HTR-8/SVneo (cell line): ENCODE results near the gene IHH.

Source experiments
- DNase-seq: peaks from one replicate; pipeline ENCODE4 v3.0.0; 2011; ENCODE audit warnings: low spot score, mixed read lengths; ENCODE audit not compliant: insufficient read length
- FAIRE-seq: peaks from 2 replicates; lab custom pipeline; 2011; peaks lifted over from hg19 to GRCh38; lab: Jason Lieb, UNC

Gene IHH

GRCh38 chr2:219042750-219043149, 18.0 kb downstream of the IHH start:
- DNase-seq (no peak), FAIRE-seq (no peak)

GRCh38 chr2:219042157-219042556, 18.6 kb downstream of the IHH start:
- FAIRE-seq = no peak
- DNase-seq = no peak

DNA sequence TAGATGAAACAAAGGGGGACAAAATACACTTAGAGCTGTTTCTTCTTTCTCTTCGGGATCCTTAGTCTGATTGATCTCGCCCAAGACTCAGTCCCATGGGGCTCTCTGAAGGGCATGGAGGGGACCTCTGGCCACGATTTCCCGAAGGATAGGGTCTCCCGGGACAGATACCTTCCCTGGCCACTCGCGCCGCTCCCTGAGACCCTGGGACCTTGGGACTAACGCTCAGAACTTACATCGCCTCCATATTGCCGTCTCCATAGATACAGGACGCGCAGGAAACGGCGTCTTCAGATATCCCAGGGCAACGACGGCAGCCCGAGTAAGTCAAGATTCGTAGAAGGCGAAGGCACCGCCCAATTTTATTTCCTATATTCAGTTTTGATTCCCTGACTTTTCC, 19.5 kb downstream of the IHH start, which contains the start of gene CFAP65:
TSS of gene CFAP65 (minus strand) at position 265 of the 400 bp plus-strand sequence. CDS start 2,468 bp downstream, outside the sequence.
- no peak for DNase-seq
- FAIRE-seq = no peak

DNA sequence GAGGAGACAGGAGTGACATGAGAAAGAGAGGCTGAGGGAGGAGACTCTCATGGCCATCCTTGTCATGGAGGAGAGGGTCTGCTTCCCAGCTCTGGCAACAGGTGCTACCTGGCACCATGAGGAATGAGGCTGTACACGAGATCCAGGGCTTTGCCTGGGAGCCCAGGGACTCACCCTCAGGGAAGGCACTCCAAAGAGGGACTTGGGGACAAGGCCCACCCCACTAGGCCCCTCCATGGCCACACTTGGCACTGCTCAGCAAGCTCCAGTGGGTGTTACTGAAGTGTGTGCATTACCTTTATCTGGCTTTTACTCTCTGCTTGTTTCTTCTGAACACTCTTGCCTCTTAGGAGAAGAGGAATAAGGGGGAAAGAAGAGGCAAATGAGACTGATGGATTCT, 22.1 kb downstream of the IHH start:
- DNase-seq = no peak
- no peak for FAIRE-seq

DNA sequence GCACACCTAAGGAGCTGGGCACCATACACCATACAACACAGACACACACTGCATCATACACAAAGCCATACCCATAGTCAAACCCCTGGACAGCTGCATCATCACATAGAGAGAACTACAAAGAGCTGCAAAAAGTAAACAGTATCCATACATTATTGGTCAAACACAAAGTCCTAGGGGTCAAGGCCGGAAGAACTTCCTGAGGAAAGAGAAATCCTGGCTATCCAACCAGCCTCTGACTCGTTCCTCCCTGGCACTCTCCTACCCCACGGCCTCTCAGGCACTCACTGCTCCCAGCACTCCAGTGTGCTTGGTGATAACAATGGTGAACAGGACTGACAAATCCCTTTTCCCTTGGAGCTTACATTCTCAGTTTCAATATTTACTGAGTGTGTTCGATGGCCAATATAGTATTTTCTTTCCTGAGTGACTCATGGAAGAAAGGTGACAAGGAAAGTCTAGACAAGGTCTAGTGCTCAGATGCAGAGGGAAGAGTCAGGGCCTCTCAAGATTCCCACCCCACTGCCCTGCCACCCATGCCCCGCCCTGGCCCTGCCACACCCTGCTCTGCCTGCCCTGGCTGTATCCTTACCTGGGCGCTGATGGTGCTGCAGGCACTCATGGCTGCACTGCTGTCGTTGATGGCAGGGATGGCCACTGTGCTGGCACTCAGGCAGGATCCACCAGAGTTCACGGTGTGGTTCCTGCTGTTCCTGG, 22.8 kb downstream of the IHH start:
- DNase-seq (no peak), FAIRE-seq (no peak)

DNA sequence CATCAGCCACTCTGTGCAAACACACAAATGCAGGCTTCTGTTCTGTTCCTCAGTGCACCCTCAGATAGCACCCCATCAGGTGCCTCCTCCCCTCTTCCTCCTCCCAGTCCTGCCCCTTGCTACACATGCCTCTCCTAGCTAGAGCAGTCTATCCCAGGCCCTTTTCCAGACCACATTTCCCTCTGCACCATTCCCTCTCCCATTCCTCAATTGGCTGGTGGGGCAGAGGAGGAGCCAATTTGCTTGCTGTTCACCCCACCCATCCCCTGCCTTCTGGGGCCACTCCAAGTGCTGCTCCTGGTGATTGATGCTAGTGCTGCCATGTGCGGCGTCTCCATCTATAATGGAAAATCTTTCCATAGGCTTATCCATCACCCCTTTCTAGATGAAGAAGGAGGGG, 24.8 kb downstream of the IHH start:
- no peak for FAIRE-seq

DNA sequence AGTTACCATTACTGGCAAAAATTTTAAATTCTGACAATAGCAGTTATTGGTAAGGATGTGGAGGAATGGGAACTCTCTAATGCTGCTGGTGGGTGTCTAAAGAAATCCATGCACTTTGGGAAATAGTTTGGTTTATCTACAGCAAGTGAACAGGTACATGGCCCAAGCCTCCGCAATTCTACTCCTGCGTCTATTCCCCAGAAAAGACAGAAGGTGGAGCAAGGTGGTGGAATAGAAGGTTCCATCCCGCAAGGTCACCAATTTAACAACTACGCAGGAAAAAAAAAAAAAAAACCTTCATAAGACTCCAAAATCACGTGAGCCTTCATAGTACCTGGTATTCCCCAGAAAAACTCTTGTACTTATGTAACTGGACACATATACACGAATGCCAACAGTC, 25.9 kb downstream of the IHH start:
- FAIRE-seq = no peak
- DNase-seq = no peak

More for the DNA sequence above, 24.8 kb downstream of the IHH start:
- DNase-seq = no peak

GRCh38 chr2:219032051-219032745, 28.5 kb downstream of the IHH start:
- DNase-seq = no peak
- no peak for FAIRE-seq

DNA sequence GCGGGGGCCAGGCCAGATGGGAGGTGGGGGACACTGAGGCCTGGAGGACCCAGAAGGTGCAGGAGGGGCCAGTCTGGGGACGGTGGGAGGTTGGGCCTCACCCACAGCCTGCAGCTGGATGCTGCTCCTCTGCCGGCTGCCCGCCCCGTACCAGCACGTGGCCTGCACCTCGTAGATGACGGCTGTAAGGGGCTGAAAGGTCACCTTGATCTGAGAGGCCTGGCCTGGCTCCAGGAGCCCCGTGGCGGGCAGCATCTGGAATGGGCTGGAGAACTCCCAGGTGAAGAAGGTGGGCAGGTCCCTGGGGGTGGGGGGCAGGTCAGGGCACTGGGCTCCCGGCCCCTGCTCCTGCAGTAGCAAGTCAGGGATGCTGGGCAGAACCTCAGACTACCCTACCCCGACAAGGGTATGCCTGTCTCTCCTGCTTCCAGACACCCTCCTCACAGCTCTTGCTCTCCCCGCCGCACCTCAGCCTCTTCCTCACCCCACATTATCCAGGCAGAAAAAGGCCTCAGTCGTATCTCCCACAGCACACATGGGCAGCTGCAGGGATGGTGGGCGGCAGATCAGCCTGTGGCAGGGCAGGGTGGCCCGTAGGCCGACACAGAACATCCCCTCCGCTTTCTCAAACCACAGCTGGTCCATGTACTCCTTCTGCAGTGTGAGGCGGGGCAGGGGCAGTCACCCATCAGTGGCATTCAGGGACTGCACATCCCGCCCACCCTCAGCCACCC, 29.5 kb downstream of the IHH start:
- no peak for FAIRE-seq
- no peak for DNase-seq

DNA sequence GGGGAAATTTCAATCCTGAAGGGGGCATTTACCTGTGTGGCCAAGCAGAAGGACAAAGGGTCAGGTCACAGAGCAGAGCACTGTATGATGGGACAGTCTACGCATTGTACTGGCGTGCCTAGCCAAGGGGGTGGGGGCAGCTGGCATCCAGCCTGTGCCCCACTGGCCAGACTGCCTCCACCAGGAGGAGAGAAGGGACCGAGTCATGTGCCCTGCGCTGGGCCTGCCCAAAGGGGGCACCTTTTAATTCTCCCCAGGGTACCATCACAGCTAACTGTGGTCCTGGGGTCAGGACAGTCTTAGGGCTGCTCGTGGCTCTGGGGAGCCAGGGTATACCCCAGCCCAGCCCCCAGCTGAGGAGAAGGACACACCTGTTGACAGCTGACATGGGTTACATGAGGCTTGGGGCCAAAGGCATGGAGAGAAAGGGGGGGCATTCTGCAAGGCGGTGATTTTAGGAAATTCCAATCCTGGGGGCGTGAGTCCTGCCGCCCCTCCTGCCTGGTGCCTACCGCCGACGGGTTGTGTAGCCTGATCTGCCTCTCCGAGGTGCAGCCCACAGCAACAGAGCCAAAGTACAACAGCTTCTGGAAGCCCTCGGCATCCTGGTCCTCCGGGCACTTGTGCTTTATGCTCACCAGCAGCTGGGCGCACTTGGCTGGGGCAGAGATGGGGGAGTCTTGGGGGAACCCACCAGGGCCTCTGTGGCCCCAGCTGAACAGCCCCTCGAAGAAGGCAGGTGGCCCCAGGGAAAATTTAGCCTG, 30.4 kb downstream of the IHH start:
- DNase-seq (no peak), FAIRE-seq (no peak)

DNA sequence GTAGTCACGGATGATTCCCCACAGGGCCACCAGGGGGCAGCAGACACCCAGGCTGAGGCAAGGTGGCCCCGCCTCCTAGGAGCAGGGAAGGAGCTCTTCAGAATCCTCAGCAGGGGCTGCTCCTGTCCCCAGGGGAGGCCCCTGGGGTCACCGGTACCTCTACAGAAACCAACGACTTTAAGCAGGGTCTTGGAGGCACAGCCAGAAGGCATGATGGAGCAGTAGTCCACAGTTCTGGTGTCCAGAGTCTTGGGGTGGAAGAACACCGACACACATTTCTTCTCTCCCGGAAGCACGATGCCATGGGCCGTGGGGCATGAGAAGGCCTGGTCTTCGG, 30.9 kb downstream of the IHH start:
- FAIRE-seq = peak; percentile 42
- DNase-seq = peak; percentile 86

GRCh38 chr2:219028996-219029828, 31.5 kb downstream of the IHH start:
- DNase-seq = no peak

GRCh38 chr2:219028141-219028540, 32.6 kb downstream of the IHH start:
- no peak for FAIRE-seq
- no peak for DNase-seq

More at GRCh38 chr2:219028996-219029828, 31.5 kb downstream of the IHH start:
- no peak for FAIRE-seq

DNA sequence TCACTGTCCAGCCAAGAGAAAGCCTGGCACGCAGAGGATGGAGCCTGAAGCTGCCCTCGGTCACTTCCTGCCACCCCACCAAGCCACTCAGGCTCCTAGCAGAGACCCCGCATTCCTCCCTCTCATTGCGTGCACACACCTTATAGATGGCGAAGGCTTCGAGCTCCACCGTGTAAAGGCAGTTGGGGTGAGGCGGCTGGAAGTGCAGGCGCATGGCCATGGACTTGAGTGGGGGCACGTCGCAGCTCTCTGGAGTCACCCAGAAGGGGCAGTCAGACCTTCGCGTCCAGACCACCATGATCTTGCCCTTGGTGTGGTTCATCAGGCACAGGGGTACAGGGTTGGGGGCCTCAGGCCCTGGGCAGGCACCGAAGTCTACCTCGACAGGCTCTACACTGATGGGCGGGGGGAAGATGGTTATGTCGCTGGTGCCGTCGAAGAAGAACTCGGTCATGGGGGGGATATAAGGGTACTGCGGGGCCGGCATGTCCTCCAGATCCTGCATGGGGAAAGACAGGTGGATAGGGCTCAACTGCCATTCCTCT, 33.1 kb downstream of the IHH start:
- no peak for DNase-seq
- no peak for FAIRE-seq

DNA sequence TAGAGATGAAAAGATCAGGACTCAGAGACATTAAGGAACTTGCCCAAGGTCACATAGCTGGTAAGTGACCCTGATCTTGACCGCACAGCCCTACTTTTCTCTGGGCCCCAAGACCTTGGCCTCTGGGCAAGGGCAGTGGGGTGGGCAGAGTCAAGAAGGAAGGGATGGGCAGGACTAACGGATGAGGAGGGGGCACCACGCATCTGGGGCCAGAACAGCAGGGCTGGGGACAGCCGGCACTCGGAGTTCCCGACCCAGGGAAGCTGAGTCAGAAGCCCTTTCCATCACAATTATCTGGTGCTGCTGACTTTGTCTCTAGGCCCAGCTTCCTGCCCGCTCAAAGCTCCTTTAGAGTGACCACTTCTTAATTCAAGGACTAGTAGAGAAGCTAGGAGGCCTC, 33.8 kb downstream of the IHH start:
- DNase-seq = no peak
- no peak for FAIRE-seq

DNA sequence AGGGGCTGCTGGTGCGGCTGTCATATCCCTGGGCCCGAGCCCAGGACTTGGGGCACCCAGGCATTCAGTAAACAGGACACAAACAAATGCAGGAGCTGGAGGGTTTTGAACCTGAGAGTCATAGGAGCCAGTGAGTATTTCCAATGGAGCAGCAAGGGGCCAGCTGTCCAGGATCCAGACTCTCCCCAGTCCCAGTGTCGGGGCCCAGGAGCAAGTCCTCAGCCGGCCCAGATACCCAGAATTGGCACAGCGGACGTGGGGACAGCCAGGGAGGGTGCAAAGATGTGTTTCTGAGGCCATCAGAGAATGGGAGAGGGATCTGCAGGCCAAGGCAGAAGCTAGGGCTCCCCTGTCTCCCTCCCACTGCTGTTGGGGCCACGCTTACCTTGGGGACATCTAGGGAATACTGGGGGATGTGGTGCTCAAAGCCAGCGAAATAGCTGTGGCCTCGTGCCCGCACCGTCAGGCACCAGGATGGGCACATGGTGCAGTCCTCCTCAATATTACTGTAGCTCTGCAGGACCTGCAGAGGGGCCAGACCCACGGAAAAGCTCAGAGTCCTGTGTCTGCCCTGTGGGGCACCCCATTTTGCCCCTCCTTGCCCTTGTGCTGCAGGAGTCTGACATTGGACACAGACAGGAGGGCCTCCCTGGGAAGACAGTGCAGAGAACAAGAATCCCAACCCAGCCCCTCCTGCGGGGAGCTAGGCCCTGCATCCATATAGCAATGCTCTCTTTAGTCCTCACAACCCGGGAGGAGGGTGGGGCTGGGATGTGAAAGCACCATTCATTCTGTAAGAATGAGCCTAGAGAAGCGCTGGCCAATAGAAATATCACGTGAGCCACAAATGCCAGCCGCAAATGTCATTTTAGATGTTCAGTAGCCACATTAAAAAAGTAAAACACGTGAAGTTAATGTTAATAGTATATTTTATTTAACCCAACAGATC, 34.8 kb downstream of the IHH start:
- no peak for FAIRE-seq
- DNase-seq = no peak

DNA sequence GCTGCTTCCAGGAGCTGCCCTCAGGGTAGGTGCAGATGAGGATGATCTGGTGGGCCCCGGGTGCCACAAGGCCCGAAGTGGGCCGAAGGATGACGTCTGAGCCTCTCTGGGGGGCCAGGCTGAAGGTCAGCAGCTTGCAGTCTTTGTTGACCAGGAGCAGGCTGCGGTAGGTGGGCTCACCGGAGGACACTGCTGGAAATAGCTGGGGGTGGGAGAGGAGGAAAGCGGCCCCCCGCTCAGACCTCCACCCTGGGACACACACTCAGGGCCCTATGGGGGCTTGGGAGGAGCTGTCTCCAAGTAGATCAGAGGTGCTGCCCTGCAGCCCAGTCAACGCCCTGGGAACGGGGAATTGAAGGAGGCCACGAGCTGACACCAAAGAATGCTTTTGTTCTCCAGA, 36.7 kb downstream of the IHH start:
- FAIRE-seq (no peak), DNase-seq (no peak)

GRCh38 chr2:219023045-219023605, 37.6 kb downstream of the IHH start:
- FAIRE-seq (no peak), DNase-seq (no peak)
